GM12875 (cell line): ENCODE measurements around the gene PLA2G2D.

Experiments used
- H3K4me3 ChIP-seq: one replicate; pipeline ENCODE4 v1.5.1; 2011; ENCODE audit warnings: low read depth, low read length, control low read depth
- CTCF ChIP-seq: IDR thresholded peaks from 2 replicates; pipeline ENCODE4 v1.5.1; 2011; ENCODE audit warnings: low read depth, mild to moderate bottlenecking, control low read depth, inconsistent platforms, low read length, moderate library complexity, borderline replicate concordance; ENCODE audit not compliant: insufficient read depth

The PLA2G2D gene

DNA sequence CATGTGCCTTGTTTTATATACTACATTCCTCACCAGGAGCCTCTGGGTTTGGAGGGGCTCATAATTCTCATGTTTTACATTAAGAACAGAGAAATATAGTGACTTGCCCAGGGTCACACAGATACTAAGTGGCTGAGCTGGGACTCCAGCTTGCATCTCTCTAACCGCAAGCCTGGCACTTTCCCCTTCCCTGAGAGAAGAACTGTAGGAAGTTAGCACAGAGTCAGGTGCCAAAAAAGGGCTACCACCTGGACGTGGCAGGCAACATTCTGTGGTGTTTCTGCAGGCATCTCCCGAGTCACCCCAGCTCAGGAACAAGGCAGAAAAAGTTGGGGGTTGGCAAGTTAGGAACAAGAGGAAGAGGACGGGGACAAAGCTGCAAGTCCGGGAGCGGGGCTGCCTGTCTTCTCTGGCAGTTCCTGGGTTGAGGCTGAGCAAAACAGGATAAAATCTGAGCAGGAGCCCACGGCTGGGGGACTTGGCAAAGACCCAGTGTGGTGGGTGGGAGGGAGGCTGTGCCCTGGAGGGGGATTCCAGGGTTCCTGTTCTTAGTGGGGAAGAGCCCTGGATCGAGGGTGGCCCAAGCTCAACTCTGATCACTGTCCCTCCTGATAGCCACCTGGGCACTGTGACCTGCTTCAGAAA is 39.6 kb downstream of the PLA2G2D start:
- H3K4me3 ChIP-seq, result no peak overlapping the region
- no peak for TF ChIP-seq CTCF

DNA sequence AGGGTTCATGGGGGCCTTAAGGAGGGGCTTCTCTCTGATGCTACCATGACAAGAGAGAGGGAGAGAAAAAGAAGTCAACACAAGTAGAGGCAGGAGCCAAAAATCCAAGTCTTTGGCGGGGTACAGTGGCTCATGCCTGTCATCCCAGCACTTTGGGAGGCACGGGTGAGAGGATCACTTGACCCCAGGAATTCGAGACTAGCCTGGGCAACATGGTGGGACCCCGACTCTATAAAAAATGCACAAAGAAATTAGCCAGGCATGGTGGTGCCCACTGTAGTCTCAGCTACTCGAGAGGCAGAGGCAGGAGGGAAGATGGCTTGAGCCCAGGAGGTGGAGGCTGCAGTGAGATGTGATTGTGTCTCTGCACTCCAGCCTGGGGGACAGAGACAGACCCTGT is 40.6 kb downstream of the PLA2G2D start:
- TF ChIP-seq CTCF, result no peak
- H3K4me3 ChIP-seq, result no peak overlapping the region

DNA sequence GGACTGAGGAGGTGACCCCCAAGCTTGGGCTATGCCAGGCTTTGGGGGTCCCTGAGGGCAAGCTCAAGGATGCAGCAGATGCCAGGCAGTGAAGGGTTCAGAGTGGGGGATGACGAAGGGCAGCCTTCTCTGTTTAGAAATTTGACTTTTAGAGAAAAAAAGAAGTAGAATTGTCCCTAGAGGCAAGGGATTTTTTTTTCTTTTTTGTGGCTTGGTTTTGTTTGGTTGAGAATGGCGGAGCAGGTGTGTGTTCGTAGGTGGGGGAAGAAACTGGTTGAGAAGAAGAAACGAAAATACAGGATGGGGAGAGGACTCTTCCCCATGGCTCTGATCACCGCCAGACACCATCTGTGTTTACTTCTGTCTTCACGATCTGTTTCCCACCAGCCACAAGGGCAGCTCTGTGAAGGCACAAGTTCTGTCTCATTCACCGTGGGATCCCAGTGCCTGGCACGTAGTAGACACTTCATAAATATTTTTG is 41.1 kb downstream of the PLA2G2D start:
- no peak overlapping the region for H3K4me3 ChIP-seq
- TF ChIP-seq CTCF, result no peak

- no peak overlapping the region for H3K4me3 ChIP-seq
- TF ChIP-seq CTCF, result no peak
These were observed 42.5 kb downstream of the PLA2G2D start for GRCh38 chr1:20076710-20077461.

- no peak for TF ChIP-seq CTCF
- no peak overlapping the region for H3K4me3 ChIP-seq
These were observed 43.1 kb downstream of the PLA2G2D start for GRCh38 chr1:20076223-20076622.

DNA sequence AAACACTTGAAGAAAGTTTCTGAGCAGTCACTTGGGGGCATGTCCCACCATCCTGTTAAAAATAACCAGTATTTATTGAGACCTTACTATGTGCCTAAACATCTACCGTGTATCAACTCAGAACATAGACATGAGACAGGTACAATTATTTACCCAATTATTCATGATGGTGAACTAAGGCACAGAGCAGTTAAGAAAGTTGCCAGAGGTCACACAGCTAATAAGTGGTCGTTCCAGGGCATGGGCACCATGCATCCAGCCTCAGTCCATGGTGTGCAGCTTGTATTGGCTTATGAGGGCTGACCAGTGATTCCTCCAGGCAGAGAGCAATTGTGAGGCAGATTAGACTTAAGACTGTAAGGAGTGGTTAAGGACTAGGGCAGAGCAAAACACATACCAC is 44.0 kb downstream of the PLA2G2D start:
- H3K4me3 ChIP-seq, result no peak overlapping the region
- TF ChIP-seq CTCF, result no peak

GRCh38 chr1:20074725-20075171 is 44.6 kb downstream of the PLA2G2D start:
- H3K4me3 ChIP-seq, result no peak overlapping the region
- TF ChIP-seq CTCF, result no peak
